H1 (cell line): ENCODE results near the gene RIMS1.

Experiments used
- CBX5 ChIP-seq: fragments of 300-800, 300-1000 bp; sonication (generic); IDR thresholded peaks from 2 replicates; pipeline ENCODE4 v1.7.1; 2016; ENCODE audit warnings: antibody characterized with exemption, low read length, low read depth
- POLR2A ChIP-seq, 2 experiments: IDR thresholded peaks; 1 replicate in 1 of 2; 2 replicates in 1 of 2; pipeline ENCODE4 v1.6.1; 2011; ENCODE audit warnings: low read depth in 2 of 2, low read length in 2 of 2, mild to moderate bottlenecking in 2 of 2; ENCODE audit errors: control extremely low read depth in 1 of 2
- YY1 ChIP-seq: IDR thresholded peaks from 2 replicates; pipeline ENCODE4 v1.6.1; 2011; ENCODE audit warnings: low read depth, mild to moderate bottlenecking, low read length
- TF ChIP-seq, protein P1 (sequence below), 3 experiments: IDR thresholded peaks; 1 replicate in 2 of 3; 2 replicates in 1 of 3; pipeline versions ENCODE4 v1.5.1 to v1.6.1; 2011; ENCODE audit warnings: low read length in 3 of 3, mild to moderate bottlenecking in 3 of 3, inconsistent platforms in 2 of 3, low read depth in 1 of 3, moderate library complexity in 1 of 3; ENCODE audit not compliant: insufficient read depth in 1 of 3; ENCODE audit errors: control extremely low read depth in 1 of 3
- TF ChIP-seq, protein P2 (sequence below): IDR thresholded peaks from 2 replicates; pipeline ENCODE4 v1.6.1; 2011; ENCODE audit warnings: low read depth, mild to moderate bottlenecking, low read length; ENCODE audit not compliant: insufficient read depth

DNA sequence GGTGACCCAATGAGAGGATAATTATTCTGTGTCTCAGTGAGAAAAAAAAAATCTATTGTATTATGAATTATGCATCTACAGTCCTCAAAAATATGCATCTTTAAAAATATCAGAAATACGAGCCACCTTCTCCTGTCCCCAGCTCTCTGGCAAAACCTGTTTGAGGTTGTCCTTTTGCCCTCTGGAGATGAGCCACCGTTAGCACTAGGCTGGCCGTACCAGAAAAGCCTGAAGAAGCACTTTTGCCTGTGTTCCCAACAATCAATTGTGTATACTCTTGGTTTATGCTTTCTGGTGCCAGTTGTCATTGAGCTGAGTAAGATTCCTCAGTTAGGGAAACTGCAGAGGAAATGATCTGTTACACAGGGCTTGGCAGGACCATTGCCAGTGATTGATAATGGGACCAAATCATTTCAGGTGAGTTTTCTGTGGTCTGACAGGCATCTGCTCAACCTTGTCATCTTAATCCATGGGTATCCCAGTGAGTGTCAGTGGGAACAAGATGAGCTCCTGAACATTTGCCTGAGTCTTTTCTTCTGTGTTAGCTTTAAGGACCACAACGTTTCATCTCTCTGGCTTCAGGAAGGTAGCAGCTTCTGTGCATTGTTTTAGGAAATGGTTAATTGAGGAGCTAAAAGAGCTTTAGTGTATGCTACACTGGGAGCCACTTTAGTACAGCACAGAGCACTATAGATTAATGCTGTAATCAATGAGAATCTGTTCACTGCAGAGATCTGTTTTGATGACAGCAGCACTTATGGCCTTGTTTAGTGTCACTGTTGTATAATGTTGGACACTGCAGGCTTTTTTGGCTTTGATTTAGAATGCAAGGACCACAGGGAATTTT, 330.1 kb downstream of the RIMS1 start:
- no peak for TF ChIP-seq POLR2A (IDR thresholded peaks at IDR 0.05; ENCODE audit: control extremely low read depth in 1 of 2, low read depth in 2 of 2, low read length in 2 of 2)
- TF ChIP-seq, protein P1, sequence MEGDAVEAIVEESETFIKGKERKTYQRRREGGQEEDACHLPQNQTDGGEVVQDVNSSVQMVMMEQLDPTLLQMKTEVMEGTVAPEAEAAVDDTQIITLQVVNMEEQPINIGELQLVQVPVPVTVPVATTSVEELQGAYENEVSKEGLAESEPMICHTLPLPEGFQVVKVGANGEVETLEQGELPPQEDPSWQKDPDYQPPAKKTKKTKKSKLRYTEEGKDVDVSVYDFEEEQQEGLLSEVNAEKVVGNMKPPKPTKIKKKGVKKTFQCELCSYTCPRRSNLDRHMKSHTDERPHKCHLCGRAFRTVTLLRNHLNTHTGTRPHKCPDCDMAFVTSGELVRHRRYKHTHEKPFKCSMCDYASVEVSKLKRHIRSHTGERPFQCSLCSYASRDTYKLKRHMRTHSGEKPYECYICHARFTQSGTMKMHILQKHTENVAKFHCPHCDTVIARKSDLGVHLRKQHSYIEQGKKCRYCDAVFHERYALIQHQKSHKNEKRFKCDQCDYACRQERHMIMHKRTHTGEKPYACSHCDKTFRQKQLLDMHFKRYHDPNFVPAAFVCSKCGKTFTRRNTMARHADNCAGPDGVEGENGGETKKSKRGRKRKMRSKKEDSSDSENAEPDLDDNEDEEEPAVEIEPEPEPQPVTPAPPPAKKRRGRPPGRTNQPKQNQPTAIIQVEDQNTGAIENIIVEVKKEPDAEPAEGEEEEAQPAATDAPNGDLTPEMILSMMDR (IDR thresholded peaks at IDR 0.05; ENCODE audit: control extremely low read depth in 1 of 3, insufficient read depth in 1 of 3, low read depth in 1 of 3, low read length in 3 of 3), result no peak
- TF ChIP-seq, protein P2, sequence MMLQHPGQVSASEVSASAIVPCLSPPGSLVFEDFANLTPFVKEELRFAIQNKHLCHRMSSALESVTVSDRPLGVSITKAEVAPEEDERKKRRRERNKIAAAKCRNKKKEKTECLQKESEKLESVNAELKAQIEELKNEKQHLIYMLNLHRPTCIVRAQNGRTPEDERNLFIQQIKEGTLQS, result no peak
- TF ChIP-seq YY1, result no peak
- TF ChIP-seq CBX5, result no peak
